GM12873 (cell line): ENCODE data around the gene HDAC1.

Source experiments
- TF ChIP-seq, protein P1 (sequence below): IDR thresholded peaks from 2 replicates; pipeline ENCODE4 v1.5.1; 2012; ENCODE audit warnings: low read depth, mild to moderate bottlenecking, moderate library complexity, low read length, control low read depth; ENCODE audit not compliant: insufficient read depth; ENCODE audit errors: missing control alignments

HDAC1 gene

DNA sequence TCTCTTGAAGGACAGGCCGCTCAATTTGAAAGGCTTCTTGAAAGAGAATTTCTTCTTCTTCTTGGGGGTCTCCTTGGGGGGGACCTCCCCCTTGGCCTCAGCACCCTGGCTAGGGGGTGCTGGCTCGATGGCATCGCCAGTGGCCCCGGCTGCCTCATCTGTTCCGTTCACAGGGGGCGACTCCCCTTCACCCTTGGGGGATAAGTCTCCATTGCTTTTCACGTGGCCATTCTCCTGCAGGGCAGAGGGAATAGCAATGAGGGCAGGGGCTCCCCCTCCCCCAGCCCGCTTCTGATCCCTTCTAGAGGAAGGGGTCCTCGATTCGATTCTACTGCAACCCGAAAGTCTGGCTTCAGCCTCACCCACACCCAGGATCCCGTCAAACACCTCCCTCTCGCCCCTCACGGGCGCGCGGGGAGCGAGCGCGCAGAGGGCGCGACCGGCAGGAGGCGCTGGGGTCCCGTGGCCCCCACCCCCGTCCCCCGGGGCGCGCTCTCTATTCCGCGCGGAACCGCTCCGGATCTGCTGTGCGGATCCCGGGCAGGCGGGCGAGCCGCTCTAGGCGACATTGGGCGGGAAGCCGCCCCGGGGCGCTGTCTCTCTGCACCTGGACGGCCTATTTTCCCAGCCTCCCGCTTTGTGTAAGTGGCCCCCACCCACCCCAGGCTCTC is 43.1 kb downstream of the HDAC1 start:
- TF ChIP-seq, protein P1, sequence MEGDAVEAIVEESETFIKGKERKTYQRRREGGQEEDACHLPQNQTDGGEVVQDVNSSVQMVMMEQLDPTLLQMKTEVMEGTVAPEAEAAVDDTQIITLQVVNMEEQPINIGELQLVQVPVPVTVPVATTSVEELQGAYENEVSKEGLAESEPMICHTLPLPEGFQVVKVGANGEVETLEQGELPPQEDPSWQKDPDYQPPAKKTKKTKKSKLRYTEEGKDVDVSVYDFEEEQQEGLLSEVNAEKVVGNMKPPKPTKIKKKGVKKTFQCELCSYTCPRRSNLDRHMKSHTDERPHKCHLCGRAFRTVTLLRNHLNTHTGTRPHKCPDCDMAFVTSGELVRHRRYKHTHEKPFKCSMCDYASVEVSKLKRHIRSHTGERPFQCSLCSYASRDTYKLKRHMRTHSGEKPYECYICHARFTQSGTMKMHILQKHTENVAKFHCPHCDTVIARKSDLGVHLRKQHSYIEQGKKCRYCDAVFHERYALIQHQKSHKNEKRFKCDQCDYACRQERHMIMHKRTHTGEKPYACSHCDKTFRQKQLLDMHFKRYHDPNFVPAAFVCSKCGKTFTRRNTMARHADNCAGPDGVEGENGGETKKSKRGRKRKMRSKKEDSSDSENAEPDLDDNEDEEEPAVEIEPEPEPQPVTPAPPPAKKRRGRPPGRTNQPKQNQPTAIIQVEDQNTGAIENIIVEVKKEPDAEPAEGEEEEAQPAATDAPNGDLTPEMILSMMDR = peak; percentile 85

DNA sequence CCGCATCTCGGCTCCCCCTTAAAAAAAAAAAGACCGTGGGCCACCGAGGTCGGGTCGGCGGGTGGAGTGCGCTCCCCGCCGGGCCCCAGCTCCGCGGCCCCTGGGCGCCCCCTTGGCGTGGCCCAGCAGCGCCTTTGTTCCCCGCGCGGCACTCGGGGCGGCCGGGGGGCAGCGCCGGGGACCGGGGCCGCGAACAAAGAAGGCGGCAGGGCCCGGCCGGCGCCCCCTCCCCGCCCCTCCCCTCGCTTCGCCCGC is 43.6 kb downstream of the HDAC1 start:
- TF ChIP-seq, protein P1 = no peak

DNA sequence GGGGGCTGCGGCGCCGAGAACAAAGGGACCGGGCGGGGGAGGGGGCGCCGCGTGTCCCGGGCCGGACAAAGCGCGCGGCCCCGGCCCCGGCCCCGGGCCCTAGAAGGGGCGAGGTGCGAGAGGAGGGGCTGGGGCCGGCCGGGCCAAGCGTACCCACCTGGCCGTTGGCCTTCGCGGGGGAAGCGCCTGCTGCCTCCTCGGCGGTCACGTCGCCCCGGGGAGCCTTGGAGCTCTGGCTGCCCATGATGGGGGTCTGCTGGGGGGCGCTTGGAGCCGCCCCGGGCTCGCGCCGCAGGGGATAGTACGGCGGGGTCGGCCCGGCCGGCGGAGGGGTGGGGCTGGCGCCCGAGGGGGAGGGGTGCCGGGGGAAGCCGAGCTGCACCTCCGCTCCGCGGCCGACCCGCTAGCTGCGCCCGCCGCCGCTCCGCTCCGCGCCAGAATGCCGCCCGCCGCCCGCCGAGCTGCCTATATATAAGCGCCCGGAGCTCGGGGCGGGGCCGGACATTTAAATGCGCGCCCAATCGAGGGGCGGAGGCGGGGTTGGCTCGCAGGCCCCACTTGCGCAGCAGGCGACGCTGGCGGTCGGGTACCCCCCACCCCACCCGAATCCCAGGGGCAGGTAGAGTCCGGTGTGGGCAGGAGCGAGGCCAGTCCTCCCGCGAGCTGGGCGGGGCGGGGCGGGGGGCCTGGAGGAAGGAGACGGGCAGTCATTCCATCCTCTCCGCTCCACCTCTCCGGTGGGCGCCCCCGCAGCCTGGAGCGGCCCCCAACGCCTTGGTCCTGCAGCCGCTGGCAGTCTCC is 44.1 kb downstream of the HDAC1 start, which contains the start of gene MARCKSL1:
Gene MARCKSL1, minus strand, starts transcription at position 444 of the 801 bp plus-strand sequence. Its CDS starts 200 bp downstream, at position 244.
- TF ChIP-seq, protein P1 = no peak

DNA sequence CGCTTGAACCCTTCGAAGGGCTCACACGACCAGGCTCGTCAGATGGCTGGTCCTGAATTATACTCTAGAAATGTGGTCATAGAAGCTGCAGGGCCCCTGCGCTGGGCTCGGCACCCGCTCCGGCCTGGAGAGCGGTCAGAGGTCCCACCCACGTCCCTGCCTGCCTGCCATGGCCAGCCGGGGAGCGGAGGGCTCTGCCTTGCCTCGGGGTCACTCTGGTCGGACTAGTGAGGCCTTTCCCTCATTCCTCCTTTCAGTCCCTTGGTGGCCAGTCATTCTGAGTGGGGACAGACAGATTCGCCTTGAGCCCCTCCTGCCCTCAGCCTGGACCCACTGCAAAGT is 44.7 kb downstream of the HDAC1 start:
- TF ChIP-seq, protein P1 = no peak

DNA sequence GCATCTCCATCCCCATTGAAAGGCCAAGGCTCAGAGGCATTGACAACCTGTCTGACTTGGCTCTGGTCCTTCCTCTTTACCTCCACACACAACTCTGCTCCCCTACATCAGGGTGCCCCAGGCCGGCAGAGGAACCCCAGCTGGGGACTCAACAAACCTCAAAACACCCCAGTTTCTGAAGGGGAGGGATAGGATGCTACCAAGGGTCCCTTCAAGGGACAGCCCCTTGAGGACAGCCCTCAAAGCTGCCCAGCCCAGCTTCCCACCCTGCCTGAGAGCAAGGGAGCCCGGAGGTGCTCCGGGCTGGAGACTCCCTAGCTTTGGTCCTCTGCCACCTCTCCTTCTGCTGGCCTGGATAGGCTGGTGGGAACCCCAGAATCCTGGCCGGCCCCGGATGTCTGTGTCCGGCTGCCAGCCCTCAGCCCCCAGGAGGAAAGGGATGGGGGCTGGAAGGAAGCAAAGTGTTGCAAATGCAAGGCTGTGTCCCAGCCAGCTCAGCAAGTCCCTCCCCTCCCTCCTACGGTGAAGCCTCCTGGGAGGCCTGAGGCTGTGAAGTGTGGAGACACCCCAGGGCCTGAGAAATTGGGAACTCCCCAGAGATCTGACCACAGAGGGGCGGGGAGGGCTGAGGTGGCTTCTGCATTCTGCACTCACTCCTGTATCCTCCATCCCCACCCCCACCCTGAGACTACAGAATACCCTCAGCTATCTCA is 45.2 kb downstream of the HDAC1 start:
- TF ChIP-seq, protein P1 = no peak

DNA sequence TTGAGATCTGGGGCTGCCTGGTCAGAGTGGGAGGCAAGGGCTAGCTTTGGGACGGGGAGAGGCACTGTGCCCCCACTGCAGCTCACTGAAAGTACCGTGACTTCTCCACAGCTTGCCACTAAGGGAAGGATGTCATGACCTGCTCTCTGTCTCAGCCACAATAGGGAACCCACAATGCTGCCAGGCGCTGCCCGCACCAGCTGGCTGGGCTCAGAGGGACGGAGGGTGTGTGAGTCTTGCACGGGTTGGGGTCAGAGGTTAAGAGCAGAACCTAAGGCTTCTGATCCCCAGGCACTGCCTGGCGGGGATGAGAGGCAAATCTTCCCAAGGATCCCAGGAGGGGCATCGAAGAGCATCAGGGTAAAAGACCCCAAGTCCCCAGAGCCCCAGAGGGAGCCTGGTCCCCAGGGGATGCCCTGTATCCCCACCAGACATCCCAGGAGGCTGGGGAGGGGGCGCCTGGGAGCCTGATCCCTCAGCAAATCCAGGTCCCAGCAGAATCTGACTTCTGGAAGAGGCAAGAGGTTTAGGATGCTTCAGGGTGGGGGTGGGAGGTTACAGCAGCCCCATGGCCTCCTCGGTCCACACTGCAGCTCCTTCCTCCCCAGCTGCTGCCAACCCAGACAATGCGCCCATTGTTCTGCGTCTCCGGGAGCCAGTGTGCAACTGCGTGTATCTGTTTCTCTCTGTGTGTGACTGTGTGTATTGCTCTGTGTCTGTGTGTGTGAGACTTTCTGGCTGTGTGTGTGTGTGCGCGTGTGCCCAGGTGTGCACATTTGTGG is 46.2 kb downstream of the HDAC1 start:
- TF ChIP-seq, protein P1 = no peak
